Hepatocyte (in vitro differentiated cells): ENCODE results near the gene QRICH2. TPM values are rescaled to one million over a fixed set of nuclear protein-coding genes. Genes with fewer than 3 reads are reported as not detected.

Source experiments
- DNase-seq: peaks from one replicate; pipeline ENCODE4 v3.0.0-alpha.2; 2016; ENCODE audit warnings: low spot score
- H2AFZ ChIP-seq: fragments of 200-600 bp; sonication (generic); 2 replicates; pipeline ENCODE4 v1.6.0; 2016; ENCODE audit warnings: antibody characterized with exemption, mild to moderate bottlenecking
- H3K27ac ChIP-seq: fragments of 200-600 bp; sonication (generic); 2 replicates; pipeline ENCODE4 v1.5.1; 2016; ENCODE audit warnings: mild to moderate bottlenecking
- H3K27me3 ChIP-seq: fragments of 200-600 bp; sonication (generic); 2 replicates; pipeline ENCODE4 v1.6.1; 2016
- H3K36me3 ChIP-seq: fragments of 200-600 bp; sonication (generic); replicated peaks from 2 replicates; pipeline ENCODE4 v1.5.1; 2016; ENCODE audit warnings: low read depth; ENCODE audit not compliant: insufficient read depth
- H3K4me1 ChIP-seq: fragments of 200-600 bp; sonication (generic); 2 replicates; pipeline ENCODE4 v1.5.1; 2016; ENCODE audit warnings: mild to moderate bottlenecking, moderate library complexity; ENCODE audit not compliant: insufficient read depth
- H3K4me2 ChIP-seq: fragments of 200-600 bp; sonication (generic); 2 replicates; pipeline ENCODE4 v1.6.0; 2016
- H3K4me3 ChIP-seq: fragments of 200-600 bp; sonication (generic); 2 replicates; pipeline ENCODE4 v1.5.1; 2016; ENCODE audit warnings: mild to moderate bottlenecking
- H3K79me2 ChIP-seq: fragments of 200-600 bp; sonication (generic); 2 replicates; pipeline ENCODE4 v1.6.0; 2017; ENCODE audit warnings: mild to moderate bottlenecking
- H3K9me2 ChIP-seq: fragments of 200-600 bp; sonication (generic); replicated peaks from 2 replicates; pipeline ENCODE4 v1.6.0; 2017; ENCODE audit warnings: mild to moderate bottlenecking; ENCODE audit not compliant: insufficient read depth
- H3K9me3 ChIP-seq: fragments of 200-600 bp; sonication (generic); 2 replicates; pipeline ENCODE4 v1.5.1; 2016; ENCODE audit warnings: low read depth, mild to moderate bottlenecking
- H4K20me1 ChIP-seq: fragments of 200-600 bp; sonication (generic); 2 replicates; pipeline ENCODE4 v1.6.0; 2016; ENCODE audit warnings: mild to moderate bottlenecking; ENCODE audit not compliant: insufficient read depth, poor library complexity, severe bottlenecking
- CTCF ChIP-seq: fragments of 200-600 bp; sonication (generic); IDR thresholded peaks from 2 replicates; pipeline ENCODE4 v1.5.1; 2016; ENCODE audit warnings: antibody characterized with exemption, mild to moderate bottlenecking; ENCODE audit not compliant: poor library complexity
- EZH2 ChIP-seq: fragments of 200-600 bp; sonication (generic); IDR thresholded peaks from 2 replicates; pipeline ENCODE4 v1.6.1; 2016; ENCODE audit warnings: antibody characterized with exemption, mild to moderate bottlenecking, borderline replicate concordance
- EZH2phosphoT487 ChIP-seq: fragments of 200-600 bp; sonication (generic); IDR thresholded peaks from one replicate; pipeline ENCODE4 v1.6.1; 2018; ENCODE audit warnings: antibody characterized with exemption, mild to moderate bottlenecking, low read depth, moderate library complexity; ENCODE audit not compliant: unreplicated experiment, severe bottlenecking
- WGBS: methylation state at CpG from one replicate; pipeline ENCODE4 v1.1.6; 2016; ENCODE audit warnings: low lambda C conversion rate; ENCODE audit errors: missing lambda C conversion rate; 5-methylcytosine and 5-hydroxymethylcytosine counted together
- polyA plus RNA-seq: library from polyadenylated mRNA; unstranded; fragments of >200 nt; fragmentation: Nextera tagmentation; extraction: Ambion mirVana; gene quantifications from 2 replicates; pipeline ENCODE4 v1.2.1, GENCODE V29; 2016
- total RNA-seq: library from RNA; depleted of rRNA; stranded (reverse); fragments of >200 nt; gene quantifications from 2 replicates; pipeline ENCODE4 v1.2.3, GENCODE V29; 2014

Gene QRICH2
- total and polyA plus RNA-seq, 2 experiments from 2014 or later = 2.3 to 2.8 TPM

GRCh38 chr17:76251478-76252039 lies 56.5 kb downstream of the QRICH2 start:
- peak overlapping the region; percentile 15 for H3K4me2 ChIP-seq
- H3K4me1 ChIP-seq = peaks cover 28% of the 10 kb centered on the region
- H3K27me3 ChIP-seq = no peaks in the 10 kb centered on the region
- WGBS = 81% methylated on average over 8 of the region's 8 CpGs
- no peak overlapping the region for H3K4me3 ChIP-seq
- no peaks in the 10 kb centered on the region for H3K9me2 ChIP-seq
- peak overlapping the region; percentile 1 for H2AFZ ChIP-seq
- no peaks in the 10 kb centered on the region for H3K9me3 ChIP-seq
- H3K27ac ChIP-seq = peak overlapping the region; percentile 71
- no peak for DNase-seq
- no peak for TF ChIP-seq EZH2
- no peak for TF ChIP-seq EZH2phosphoT487
- no peak for TF ChIP-seq CTCF
- no peaks in the 10 kb centered on the region for H3K36me3 ChIP-seq
- no peaks in the 10 kb centered on the region for H4K20me1 ChIP-seq
- H3K79me2 ChIP-seq = no peaks in the 10 kb centered on the region

GRCh38 chr17:76250141-76250540 lies 57.9 kb downstream of the QRICH2 start:
- peaks cover 39% of the 10 kb centered on the region for H3K4me1 ChIP-seq
- no peak overlapping the region for H2AFZ ChIP-seq
- no peak overlapping the region for H3K27ac ChIP-seq
- no peak overlapping the region for H3K4me2 ChIP-seq
- H3K36me3 ChIP-seq = no peaks in the 10 kb centered on the region
- no peaks in the 10 kb centered on the region for H3K9me3 ChIP-seq
- no peaks in the 10 kb centered on the region for H3K9me2 ChIP-seq
- TF ChIP-seq EZH2phosphoT487 = no peak
- no peak for TF ChIP-seq CTCF
- H3K79me2 ChIP-seq = no peaks in the 10 kb centered on the region
- no peaks in the 10 kb centered on the region for H4K20me1 ChIP-seq
- no peaks in the 10 kb centered on the region for H3K27me3 ChIP-seq
- DNase-seq = no peak
- H3K4me3 ChIP-seq = no peak overlapping the region
- 91% methylated on average over 6 of the region's 6 CpGs for WGBS

GRCh38 chr17:76248013-76248782 lies 59.9 kb downstream of the QRICH2 start:
- H3K36me3 ChIP-seq = no peaks in the 10 kb centered on the region
- no peak for TF ChIP-seq EZH2
- TF ChIP-seq EZH2phosphoT487 = no peak
- TF ChIP-seq CTCF = no peak
- no peaks in the 10 kb centered on the region for H3K9me2 ChIP-seq
- no peaks in the 10 kb centered on the region for H3K9me3 ChIP-seq
- peak overlapping the region; percentile 5 for H3K27ac ChIP-seq
- no peak overlapping the region for H2AFZ ChIP-seq
- H3K27me3 ChIP-seq = peaks cover under 1% of the 10 kb centered on the region
- no peak overlapping the region for H3K4me2 ChIP-seq
- 86% methylated on average over 11 of the region's 11 CpGs for whole genome bisulfite sequencing
- no peak for DNase-seq
- no peaks in the 10 kb centered on the region for H4K20me1 ChIP-seq
- no peak overlapping the region for H3K4me3 ChIP-seq
- H3K4me1 ChIP-seq = peaks cover 39% of the 10 kb centered on the region
- no peaks in the 10 kb centered on the region for H3K79me2 ChIP-seq
